ENCODE measurements around the gene PRSS21.

PRSS21 gene

GRCh38 chr16:2779978-2780898 is 36.8 kb upstream of the PRSS21 start:
- DNase-seq (ENCODE audit: low read depth) = no peak

GRCh38 chr16:2782583-2783351 is 34.3 kb upstream of the PRSS21 start:
- no peak for DNase-seq (ENCODE audit: low read depth)

- no peak for DNase-seq (ENCODE audit: low read depth)
Observed at GRCh38 chr16:2783581-2784357, 33.3 kb upstream of the PRSS21 start.

DNA sequence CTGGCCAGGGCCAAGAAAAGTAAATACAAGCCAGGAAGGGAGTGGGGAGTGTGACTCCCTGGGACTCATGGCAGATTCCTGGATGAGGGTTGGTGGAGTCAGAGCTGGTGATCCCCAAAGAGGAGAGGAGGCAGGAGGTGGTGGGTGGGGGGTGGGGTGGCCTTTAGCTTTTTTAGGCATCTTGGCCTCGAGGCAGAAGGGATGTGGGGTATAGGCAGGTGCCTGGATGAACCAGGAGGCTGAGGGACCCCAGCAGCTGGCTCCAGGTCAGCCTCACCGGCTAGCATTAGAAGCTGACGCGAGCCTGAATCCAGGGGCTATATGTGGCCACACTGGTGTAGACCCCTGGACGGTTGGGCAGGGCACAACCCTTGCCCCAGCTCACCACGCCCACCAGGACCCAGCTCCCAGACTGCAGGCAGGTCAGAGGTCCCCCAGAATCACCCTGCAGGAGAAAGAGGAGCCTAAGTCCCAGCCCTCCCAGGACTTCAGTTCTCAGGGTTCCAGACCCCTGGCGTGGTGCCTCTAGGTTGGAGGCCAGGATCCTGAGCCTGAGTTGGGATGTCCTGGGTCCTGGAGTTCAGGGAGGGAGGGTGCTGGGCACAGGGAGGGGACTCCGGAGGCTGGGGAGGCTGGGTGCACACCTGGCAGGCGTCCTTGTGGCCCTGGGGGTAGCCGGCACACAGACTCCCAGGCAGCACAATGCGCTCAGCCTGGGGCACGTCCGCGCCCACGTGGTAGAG is 32.5 kb upstream of the PRSS21 start:
- DNase-seq (ENCODE audit: low read depth) = no peak

GRCh38 chr16:2785101-2785991 is 31.7 kb upstream of the PRSS21 start:
- no peak for DNase-seq (ENCODE audit: low read depth)

DNA sequence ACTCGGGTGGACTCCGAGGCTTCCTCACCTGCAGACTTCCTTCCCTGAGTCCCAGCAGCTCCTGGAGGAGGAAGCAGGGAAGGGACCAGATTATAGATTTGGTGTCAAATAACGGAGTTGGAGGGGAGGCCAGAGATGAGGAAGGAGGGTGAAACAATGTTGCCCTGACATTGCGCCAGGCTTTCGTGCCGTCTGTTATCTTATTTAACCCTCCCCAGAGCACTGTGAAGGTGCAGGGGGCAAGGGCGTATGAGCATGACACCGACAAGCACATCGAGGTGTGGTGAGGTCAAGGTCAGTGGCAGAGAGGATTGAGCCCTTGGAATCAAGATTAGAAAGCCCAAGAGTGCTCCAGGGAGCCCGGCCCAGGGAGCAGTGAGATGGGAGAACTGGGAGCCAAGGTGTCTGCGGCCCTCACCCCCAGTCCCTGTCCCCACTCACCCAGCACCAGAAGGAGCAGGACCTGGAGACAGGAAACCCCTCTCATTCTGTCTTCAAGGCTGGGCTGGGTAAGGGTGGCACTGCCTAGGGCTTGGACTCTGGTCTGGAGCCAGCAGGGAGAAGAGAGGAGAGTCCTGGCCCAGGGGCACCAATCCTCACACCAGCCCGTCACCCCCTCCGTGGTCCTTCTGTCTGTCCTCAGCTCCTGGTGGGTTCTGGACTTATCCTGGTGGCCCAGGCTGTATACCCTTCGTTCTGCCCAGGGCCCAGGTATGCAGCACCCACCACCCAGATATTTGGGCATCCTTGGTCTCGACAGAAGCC is 30.8 kb upstream of the PRSS21 start:
- DNase-seq (ENCODE audit: low read depth) = no peak

DNA sequence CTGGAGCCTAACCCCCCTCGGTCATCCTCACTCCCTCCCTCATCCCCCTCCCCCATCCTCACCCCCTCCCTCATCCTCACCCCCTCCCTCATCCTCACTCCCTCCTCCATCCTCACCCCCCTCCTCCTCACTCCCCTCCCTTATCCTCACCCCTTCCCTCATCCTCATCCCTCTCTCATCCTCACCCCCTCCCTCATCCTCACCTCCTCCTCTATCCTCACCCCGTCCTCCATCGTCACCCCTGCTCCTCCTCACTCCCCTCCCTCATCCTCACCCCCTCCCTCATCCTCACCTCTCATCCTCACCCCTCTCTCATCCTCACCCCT is 30.2 kb upstream of the PRSS21 start:
- no peak for DNase-seq (ENCODE audit: low read depth)

DNA sequence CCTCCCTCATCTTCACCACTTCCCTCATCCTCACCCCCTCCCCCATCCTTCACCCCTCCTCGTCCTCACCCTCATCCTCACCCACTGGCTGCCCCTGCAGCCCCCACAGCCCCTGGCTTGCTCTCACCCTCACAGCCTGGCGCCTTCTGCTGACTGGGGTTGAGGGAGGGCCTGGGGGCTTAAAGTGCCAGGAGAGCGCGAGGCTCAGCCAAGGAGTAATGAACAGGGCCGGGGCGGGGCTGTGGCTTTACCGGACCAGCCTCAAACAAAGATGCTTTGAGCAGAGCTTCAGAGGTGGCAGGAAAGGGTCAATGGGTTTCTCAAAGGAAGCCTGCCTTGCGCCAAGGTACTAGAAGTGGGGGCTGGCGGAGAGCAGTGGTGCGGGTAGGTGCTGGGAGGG is 29.6 kb upstream of the PRSS21 start, which contains the start of gene PRSS33:
TSS of gene PRSS33 (minus strand) at position 155 of the 400 bp plus-strand sequence. CDS start 1,013 bp downstream, outside the sequence.
- no peak for DNase-seq (ENCODE audit: low read depth)

DNA sequence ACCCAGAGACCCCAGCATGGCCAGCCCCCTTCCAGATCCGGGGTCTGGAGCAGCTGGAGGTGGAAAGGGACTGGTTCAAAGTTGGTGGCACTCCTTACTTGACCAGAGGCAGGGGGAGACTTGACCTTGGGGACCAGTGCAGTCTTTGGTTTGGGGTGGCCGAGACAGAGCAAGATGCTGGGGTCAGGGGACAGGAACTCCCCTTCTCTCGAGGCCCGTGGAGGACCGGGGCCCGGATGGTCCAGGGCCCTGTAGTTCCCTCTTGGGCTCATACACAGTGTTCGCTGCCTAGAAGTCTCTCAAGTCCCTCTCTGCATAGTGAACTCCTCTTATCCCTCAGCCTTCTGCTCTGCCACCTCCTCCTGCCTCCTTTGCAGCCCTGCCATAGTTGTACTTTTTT is 29.1 kb upstream of the PRSS21 start:
- DNase-seq (ENCODE audit: low read depth) = no peak

GRCh38 chr16:2790631-2791030 is 26.4 kb upstream of the PRSS21 start:
- no peak for DNase-seq (ENCODE audit: low read depth)

GRCh38 chr16:2791174-2791573 is 25.9 kb upstream of the PRSS21 start:
- no peak for DNase-seq (ENCODE audit: low read depth)

GRCh38 chr16:2792940-2793339 is 24.1 kb upstream of the PRSS21 start:
- no peak for DNase-seq (ENCODE audit: low read depth)

GRCh38 chr16:2795395-2796143 is 21.5 kb upstream of the PRSS21 start:
- DNase-seq (ENCODE audit: low read depth) = no peak

- DNase-seq (ENCODE audit: low read depth) = no peak
Observed at GRCh38 chr16:2798723-2799204, 18.3 kb upstream of the PRSS21 start.

DNA sequence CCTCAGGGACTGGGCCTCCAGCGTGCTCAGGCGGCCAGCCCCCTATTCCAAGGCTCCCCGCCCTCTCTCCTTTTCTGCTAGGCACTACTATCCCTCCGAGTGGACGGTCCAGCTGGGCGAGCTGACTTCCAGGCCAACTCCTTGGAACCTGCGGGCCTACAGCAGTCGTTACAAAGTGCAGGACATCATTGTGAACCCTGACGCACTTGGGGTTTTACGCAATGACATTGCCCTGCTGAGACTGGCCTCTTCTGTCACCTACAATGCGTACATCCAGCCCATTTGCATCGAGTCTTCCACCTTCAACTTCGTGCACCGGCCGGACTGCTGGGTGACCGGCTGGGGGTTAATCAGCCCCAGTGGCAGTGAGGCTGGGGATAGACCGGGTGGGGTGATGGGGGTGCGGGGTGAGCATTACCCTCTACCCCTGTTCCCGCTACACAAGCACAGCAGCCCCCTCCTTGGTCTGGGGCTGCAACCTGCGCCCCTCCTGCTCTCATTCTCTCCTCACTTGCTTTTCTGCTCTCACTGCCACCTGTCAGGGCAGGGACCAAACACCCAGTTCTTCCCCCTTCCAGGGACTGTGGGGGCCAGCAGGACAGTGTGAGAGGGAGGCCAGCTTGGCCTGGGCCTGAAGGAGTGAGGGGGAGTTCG is 17.7 kb upstream of the PRSS21 start:
- DNase-seq (ENCODE audit: low read depth) = no peak

DNA sequence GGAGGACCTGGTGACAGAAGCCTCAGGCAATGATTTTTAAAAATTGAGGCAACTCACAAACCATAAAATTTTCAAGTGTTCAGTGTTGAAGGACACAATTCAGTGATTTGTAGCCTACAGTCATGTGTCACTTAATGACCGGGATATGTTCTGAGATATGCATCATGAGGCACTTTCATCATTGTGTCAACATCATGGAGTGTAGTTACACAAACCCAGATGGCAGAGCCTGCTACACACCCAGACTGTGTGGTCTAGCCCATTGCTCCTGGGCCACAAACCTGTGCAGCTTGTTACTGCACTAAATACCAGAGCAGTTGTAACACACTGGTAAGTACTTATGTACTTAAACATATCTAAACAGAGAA is 17.2 kb upstream of the PRSS21 start:
- no peak for DNase-seq (ENCODE audit: low read depth)

- no peak for DNase-seq (ENCODE audit: low read depth)
Observed at GRCh38 chr16:2803545-2804195, 13.4 kb upstream of the PRSS21 start.

GRCh38 chr16:2804728-2805127 is 12.3 kb upstream of the PRSS21 start:
- no peak for DNase-seq (ENCODE audit: low read depth)

All from EH (cell line).